T-cell (primary cell): Measurements from ENCODE around the gene LCN12. TPM values are rescaled to one million over a fixed set of nuclear protein-coding genes. Genes with fewer than 3 reads are reported as not detected.
A peak's percentile ranks its signal among the peaks of the same experiment; 100 is the strongest.

ENCODE experiments used
- ATAC-seq, 4 experiments: fragments of 200-7000 bp in 3 of 4; fragments of 150-1000 bp in 1 of 4; cut with Tn5 transposase; replicated peaks in 1 of 4; 1 replicate in 3 of 4; 2 replicates in 1 of 4; pipeline ENCODE4 v1.10.0; 2021; ENCODE audit warnings: moderate library complexity in 3 of 4, mild to moderate bottlenecking in 2 of 4, moderate number of reproducible peaks in 1 of 4
- CTCF ChIA-PET, 2 donors: fragments of 300-600 bp; sonication (Branson Sonifier 250); formaldehyde crosslinking; loops; one replicate each; lab custom pipeline; 2022; ENCODE audit warnings: antibody characterized with exemption in 2 of 2; lab: Charles Lee
- POLR2A ChIA-PET, 2 donors: fragments of 300-600 bp; sonication (Branson Sonifier 250); formaldehyde crosslinking; loops; one replicate each; lab custom pipeline; 2022; ENCODE audit warnings: antibody characterized with exemption in 2 of 2; lab: Charles Lee
- DNase-seq, 35 experiments: peaks; one replicate each; pipeline versions ENCODE4 v3.0.0 to v3.0.0-alpha.2; 2013 to 2023
- H3K27ac ChIP-seq: one replicate; pipeline ENCODE4 v1.5.1; 2013; ENCODE audit warnings: low read length
- H3K27me3 ChIP-seq, 2 experiments: replicated peaks in 1 of 2; 1 replicate in 1 of 2; 2 replicates in 1 of 2; pipeline versions ENCODE4 v1.6.1 to v1.7.0; 2013; ENCODE audit warnings: low read length in 1 of 2, mixed read lengths in 1 of 2; ENCODE audit not compliant: control insufficient read depth in 2 of 2, insufficient read depth in 2 of 2; ENCODE audit errors: extremely low read depth in 1 of 2
- H3K36me3 ChIP-seq, 2 donors: 1 replicate in 1 of 2; 2 replicates in 1 of 2; pipeline versions ENCODE4 v1.6.1 to v1.7.0; 2013; ENCODE audit warnings: low read length in 1 of 2; ENCODE audit not compliant: control insufficient read depth in 2 of 2, insufficient read depth in 1 of 2; ENCODE audit errors: extremely low read depth in 1 of 2
- H3K4me1 ChIP-seq, 2 experiments: 1 replicate in 1 of 2; 2 replicates in 1 of 2; pipeline versions ENCODE4 v1.6.1 to v1.7.0; 2013; ENCODE audit warnings: low read length in 2 of 2, mixed read lengths in 1 of 2; ENCODE audit not compliant: insufficient read depth in 2 of 2, control insufficient read depth in 1 of 2; ENCODE audit errors: extremely low read depth in 1 of 2
- H3K4me3 ChIP-seq, 2 donors: 1 replicate in 1 of 2; 2 replicates in 1 of 2; pipeline versions ENCODE4 v1.5.1 to v1.7.0; 2013; ENCODE audit warnings: mild to moderate bottlenecking in 2 of 2, low read length in 1 of 2, moderate library complexity in 1 of 2; ENCODE audit not compliant: control insufficient read depth in 1 of 2; ENCODE audit errors: extremely low read depth in 1 of 2
- H3K9me3 ChIP-seq: 2 replicates; pipeline ENCODE4 v1.7.0; 2013
- H3K27ac Mint-ChIP-seq, 2 donors: one replicate each; pipeline ENCODE4 v1.8.0; 2020 to 2021; ENCODE audit warnings: mild to moderate bottlenecking in 2 of 2, mixed read lengths in 2 of 2
- H3K27me3 Mint-ChIP-seq, 2 donors: one replicate each; pipeline ENCODE4 v1.8.0; 2021 to 2022; ENCODE audit warnings: mixed read lengths in 2 of 2
- H3K36me3 Mint-ChIP-seq: one replicate; pipeline ENCODE4 v1.8.0; 2021; ENCODE audit warnings: mixed read lengths
- H3K4me1 Mint-ChIP-seq, 3 donors: one replicate each; pipeline ENCODE4 v1.8.0; 2020 to 2022; ENCODE audit warnings: mixed read lengths in 3 of 3, mild to moderate bottlenecking in 1 of 3
- H3K4me3 Mint-ChIP-seq, 3 donors: one replicate each; pipeline ENCODE4 v1.8.0; 2020 to 2022; ENCODE audit warnings: mild to moderate bottlenecking in 3 of 3, mixed read lengths in 3 of 3, moderate library complexity in 3 of 3
- H3K9me3 Mint-ChIP-seq, 3 donors: one replicate each; pipeline ENCODE4 v1.8.0; 2020 to 2022; ENCODE audit warnings: mixed read lengths in 3 of 3
- WGBS: methylation state at CpG from one replicate; pipeline ENCODE4 v1.1.5; 2013; ENCODE audit warnings: missing lambda C conversion rate; ENCODE audit not compliant: insufficient coverage; 5-methylcytosine and 5-hydroxymethylcytosine counted together
- total RNA-seq, 35 experiments: library from RNA in 6 of 35; stranded (reverse) in 6 of 35; fragments of 120-200 nt in 1 of 35; gene quantifications; one replicate each; pipeline versions ENCODE4 v1.2.1 to v1.2.4 and lab custom pipeline; 2013 to 2026

LCN12 gene
- total RNA-seq, 5 donors from 2014 or later (not counting 1 experiment from before 2014, with no cell fraction given): 1.1 to 3.3 (median 2.2) TPM

- no peaks in the 10 kb centered on the region for H3K9me3 ChIP-seq
- DNase-seq: peak in 2 of 35 experiments; percentile 17 to 62
- Mint-ChIP-seq H3K27me3 (no peaks in the 10 kb centered on the region), H3K4me1 (peaks cover 6 to 25% (median 8%) of the 10 kb centered on the region in 3 donors), H3K27ac (no peak overlapping the region), H3K4me3 (peak overlapping the region; percentile 70 to 83 (median 76)), H3K36me3 (peaks cover 17% of the 10 kb centered on the region), H3K9me3 (no peaks in the 10 kb centered on the region)
- H3K27ac ChIP-seq: no peak overlapping the region
- ChIA-PET POLR2A (no interaction called here), CTCF (no interaction called here)
- H3K4me3 ChIP-seq: peak overlapping the region; percentile 74 to 80
- H3K36me3 ChIP-seq: peaks cover 22 to 33% of the 10 kb centered on the region in 2 donors
- WGBS: under 1% methylated on average over 45 of the region's 45 CpGs
- H3K4me1 ChIP-seq: peaks cover 4 to 60% of the 10 kb centered on the region in 2 experiments
- no peaks in the 10 kb centered on the region for H3K27me3 ChIP-seq
- ATAC-seq: peak; percentile 36 to 52 (median 43)
These were observed 7.9 kb upstream of the LCN12 start for GRCh38 chr9:136944212-136944518.

DNA sequence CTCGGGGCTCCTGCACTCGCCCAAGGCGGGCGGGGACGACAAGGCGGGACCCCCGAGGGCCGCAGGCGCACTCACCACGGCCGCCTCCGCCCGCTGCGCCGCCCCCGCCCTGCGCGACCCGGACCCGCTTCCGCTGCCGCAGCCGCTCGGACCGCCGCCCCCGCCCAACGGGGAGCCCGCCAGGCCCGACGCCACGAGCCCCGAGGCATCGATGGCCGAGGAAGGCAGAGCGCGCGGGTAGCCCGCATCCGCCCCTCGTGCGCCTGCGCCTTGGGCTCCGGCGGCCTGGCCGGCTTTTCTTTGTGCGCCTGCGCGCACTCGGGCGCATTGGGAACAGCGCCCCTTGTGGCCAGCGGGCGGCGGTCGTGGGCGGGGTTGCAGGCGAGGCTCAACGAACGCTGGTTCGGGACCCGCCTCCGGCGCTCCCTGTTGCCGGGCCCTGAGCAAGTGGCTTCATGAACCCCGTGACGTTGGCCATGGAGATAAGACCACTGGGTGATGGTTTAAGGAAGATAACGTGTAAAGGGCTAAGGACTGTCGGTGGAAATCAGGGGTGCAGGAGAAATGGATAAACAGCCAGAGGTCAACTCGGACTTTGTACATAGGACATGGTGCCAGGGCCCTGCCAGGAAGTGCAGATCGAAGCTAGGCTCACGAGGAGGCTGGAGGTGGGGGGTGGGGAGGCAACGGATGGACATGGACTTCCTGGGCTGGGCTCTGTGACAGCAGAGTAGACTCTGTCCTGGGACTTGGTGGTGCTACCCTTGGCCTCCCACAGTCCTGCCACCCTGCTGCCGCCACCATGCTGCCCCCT, 7.3 kb upstream of the LCN12 start, which contains the start of the genes C8G and FBXW5:
TSS of gene C8G (plus strand) at position 725 of the 814 bp plus-strand sequence. CDS start at position 803, 78 bp downstream.
TSS of gene FBXW5 (minus strand) at position 220 of the 814 bp plus-strand sequence. CDS start 655 bp downstream, outside the sequence.
- Histone ChIP-seq H3K4me3 (peak within 1 kb of the TSS; percentile 74 to 80), H3K9me3 (no peaks in the 10 kb centered on the region), H3K27ac (peak within 1 kb of the TSS; percentile 58), H3K36me3 (peaks cover 22 to 31% of the 10 kb centered on the region in 2 donors), H3K27me3 (no peaks in the 10 kb centered on the region), H3K4me1 (peaks cover 4 to 65% of the 10 kb centered on the region in 2 experiments)
- Mint-ChIP-seq H3K9me3 (no peaks in the 10 kb centered on the region), H3K36me3 (peaks cover 12% of the 10 kb centered on the region), H3K4me3 (peak within 1 kb of the TSS; percentile 73 to 83 (median 76)), H3K4me1 (peaks cover 6 to 26% (median 10%) of the 10 kb centered on the region in 3 donors), H3K27me3 (no peaks in the 10 kb centered on the region), H3K27ac (peak within 1 kb of the TSS; percentile 79 to 89)
- CTCF ChIA-PET: no interaction called here
- POLR2A ChIA-PET: no interaction called here
- WGBS: 3% methylated on average over 72 of the region's 74 CpGs
- DNase-seq (peak; percentile 84 to 97 (median 91)), ATAC-seq (peak; percentile 81 to 88 (median 86))

DNA sequence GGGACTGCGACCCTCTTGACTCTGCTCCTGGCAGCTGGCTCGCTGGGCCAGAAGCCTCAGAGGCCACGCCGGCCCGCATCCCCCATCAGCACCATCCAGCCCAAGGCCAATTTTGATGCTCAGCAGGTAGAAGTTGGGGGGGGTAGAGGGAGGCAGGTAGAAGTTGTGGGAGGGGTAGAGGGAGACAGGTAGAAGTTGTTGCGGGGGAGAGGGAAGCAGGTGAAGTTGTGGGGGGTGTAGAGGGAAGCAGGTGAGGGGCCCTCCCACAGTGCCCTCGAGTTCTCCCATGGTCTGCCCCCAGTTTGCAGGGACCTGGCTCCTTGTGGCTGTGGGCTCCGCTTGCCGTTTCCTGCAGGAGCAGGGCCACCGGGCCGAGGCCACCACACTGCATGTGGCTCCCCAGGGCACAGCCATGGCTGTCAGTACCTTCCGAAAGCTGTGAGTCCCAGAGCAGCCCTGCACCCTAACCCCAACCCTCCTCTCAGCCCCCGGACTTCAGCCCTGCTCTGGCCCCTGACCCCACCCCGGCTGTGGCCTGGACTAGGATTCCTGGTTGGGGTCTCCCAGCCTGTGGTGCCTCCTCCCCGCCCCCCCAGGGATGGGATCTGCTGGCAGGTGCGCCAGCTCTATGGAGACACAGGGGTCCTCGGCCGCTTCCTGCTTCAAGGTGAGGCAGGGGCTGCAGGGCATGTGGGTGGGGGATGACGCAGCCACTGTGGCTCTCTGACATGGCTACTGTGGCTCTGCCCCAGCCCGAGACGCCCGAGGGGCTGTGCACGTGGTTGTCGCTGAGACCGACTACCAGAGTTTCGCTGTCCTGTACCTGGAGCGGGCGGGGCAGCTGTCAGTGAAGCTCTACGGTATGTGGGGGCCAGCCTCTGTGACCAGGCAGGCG, 6.5 kb upstream of the LCN12 start:
- Mint-ChIP-seq H3K27me3 (no peaks in the 10 kb centered on the region), H3K4me1 (peaks cover 12 to 28% (median 12%) of the 10 kb centered on the region in 3 donors), H3K4me3 (peak overlapping the region in 1 of 3 donors; percentile 73), H3K27ac (no peak overlapping the region), H3K36me3 (peaks cover 9% of the 10 kb centered on the region), H3K9me3 (no peaks in the 10 kb centered on the region)
- ATAC-seq: no peak
- Histone ChIP-seq H3K27me3 (no peaks in the 10 kb centered on the region), H3K9me3 (no peaks in the 10 kb centered on the region), H3K4me3 (no peak overlapping the region), H3K4me1 (peaks cover 7 to 71% of the 10 kb centered on the region in 2 experiments), H3K36me3 (peaks cover 15 to 23% of the 10 kb centered on the region in 2 donors), H3K27ac (no peak overlapping the region)
- ChIA-PET CTCF (interaction anchor here in 1 of 2 donors (0.6 kb wide), 1 partner anchor 46 kb away, joined by 6 read pairs; no protein-coding TSS in a partner anchor), POLR2A (interaction anchor here in 1 of 2 donors (0.6 kb wide), 1 partner anchor 54 kb away, joined by 6 read pairs; no protein-coding TSS in a partner anchor)
- WGBS: 88% methylated on average over 24 of the region's 30 CpGs
- no peak for DNase-seq

DNA sequence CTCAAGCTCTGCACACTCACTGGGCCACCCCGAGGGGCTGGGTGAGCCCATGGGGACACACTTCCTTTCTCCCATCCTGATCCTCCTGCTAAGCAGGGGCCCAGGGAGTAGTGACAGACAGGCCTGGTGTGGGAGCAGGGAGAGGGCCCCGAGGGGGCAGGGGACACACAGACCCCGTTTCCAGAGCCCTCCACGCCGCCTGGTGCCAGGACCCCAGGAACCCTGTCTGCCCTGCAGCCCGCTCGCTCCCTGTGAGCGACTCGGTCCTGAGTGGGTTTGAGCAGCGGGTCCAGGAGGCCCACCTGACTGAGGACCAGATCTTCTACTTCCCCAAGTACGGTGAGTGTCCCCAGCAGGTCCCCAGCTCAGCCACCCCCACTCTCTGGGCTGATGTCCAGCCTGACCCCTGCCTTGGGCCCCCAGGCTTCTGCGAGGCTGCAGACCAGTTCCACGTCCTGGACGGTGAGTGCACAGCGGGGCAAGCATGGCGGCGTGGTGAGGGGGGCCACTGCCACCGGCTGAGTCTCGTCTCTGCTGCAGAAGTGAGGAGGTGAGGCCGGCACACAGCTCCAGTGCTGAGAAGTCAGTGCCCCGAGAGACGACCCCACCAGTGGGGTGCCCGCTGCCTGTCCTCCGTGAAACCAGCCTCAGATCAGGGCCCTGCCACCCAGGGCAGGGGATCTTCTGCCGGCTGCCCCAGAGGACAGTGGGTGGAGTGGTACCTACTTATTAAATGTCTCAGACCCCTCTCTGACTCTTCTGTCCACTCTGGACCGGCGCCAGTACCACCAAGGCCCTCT, 5.6 kb upstream of the LCN12 start:
- Histone ChIP-seq H3K27me3 (no peaks in the 10 kb centered on the region), H3K27ac (no peak overlapping the region), H3K4me1 (peaks cover 7 to 73% of the 10 kb centered on the region in 2 experiments), H3K4me3 (no peak overlapping the region), H3K9me3 (no peaks in the 10 kb centered on the region), H3K36me3 (peaks cover 7 to 15% of the 10 kb centered on the region in 2 donors)
- Mint-ChIP-seq H3K4me1 (peaks cover 12 to 30% (median 13%) of the 10 kb centered on the region in 3 donors), H3K27ac (no peak overlapping the region), H3K4me3 (no peak overlapping the region), H3K9me3 (no peaks in the 10 kb centered on the region), H3K36me3 (peaks cover 5% of the 10 kb centered on the region), H3K27me3 (no peaks in the 10 kb centered on the region)
- ChIA-PET CTCF (interaction anchor here in 1 of 2 donors (0.6 kb wide), 1 partner anchor 45 kb away, joined by 6 read pairs; no protein-coding TSS in a partner anchor), POLR2A (interaction anchor here in 1 of 2 donors (0.6 kb wide), 1 partner anchor 55 kb away, joined by 6 read pairs; no protein-coding TSS in a partner anchor)
- no peak for DNase-seq
- no peak for ATAC-seq
- WGBS: 93% methylated on average over 23 of the region's 27 CpGs

GRCh38 chr9:136947028-136947891, 4.8 kb upstream of the LCN12 start:
- Histone ChIP-seq H3K4me3 (no peak overlapping the region), H3K27ac (no peak overlapping the region), H3K4me1 (peaks cover 7 to 71% of the 10 kb centered on the region in 2 experiments), H3K9me3 (no peaks in the 10 kb centered on the region), H3K27me3 (no peaks in the 10 kb centered on the region), H3K36me3 (peaks cover 0 to 7% of the 10 kb centered on the region in 2 donors)
- POLR2A ChIA-PET: no interaction called here
- Mint-ChIP-seq H3K9me3 (no peaks in the 10 kb centered on the region), H3K27ac (no peak overlapping the region), H3K4me3 (no peak overlapping the region), H3K27me3 (no peaks in the 10 kb centered on the region), H3K4me1 (peaks cover 12 to 30% (median 13%) of the 10 kb centered on the region in 3 donors), H3K36me3 (no peaks in the 10 kb centered on the region)
- ATAC-seq: no peak
- WGBS: 84% methylated on average over 18 of the region's 26 CpGs
- DNase-seq: no peak
- CTCF ChIA-PET: interaction anchor here (1.1 to 1.6 kb wide), 3 partner anchors 82 to 91 kb away, joined by 4 to 19 read pairs (median 9); no protein-coding TSS in a partner anchor
